GM19452 (cell line): ENCODE results near the gene CHN2.
"Not testable (repeated sequence)": the region's sequence is repeated elsewhere in the genome, so short reads cannot be mapped to it uniquely, and the experiment has no call there.

Experiments
- ATAC-seq: cut with Tn5 transposase; IDR thresholded peaks from one replicate; pipeline ENCODE4 v1.9.1; 2021; ENCODE audit not compliant: unreplicated experiment

Gene CHN2

GRCh38 chr7:29255199-29255878 is 60.8 kb downstream of the CHN2 start:
- no peak for ATAC-seq

- ATAC-seq: no peak
Measured at GRCh38 chr7:29255906-29256692, 61.5 kb downstream of the CHN2 start.

GRCh38 chr7:29256693-29257002 is 62.1 kb downstream of the CHN2 start:
- no peak for ATAC-seq

GRCh38 chr7:29258951-29259350 is 64.4 kb downstream of the CHN2 start:
- ATAC-seq: no peak

GRCh38 chr7:29262191-29262917 is 67.8 kb downstream of the CHN2 start:
- ATAC-seq: no peak

- not testable (repeated sequence) for ATAC-seq
Measured at GRCh38 chr7:29263601-29264207, 69.1 kb downstream of the CHN2 start.

GRCh38 chr7:29265208-29265923 is 70.8 kb downstream of the CHN2 start:
- no peak for ATAC-seq

- ATAC-seq: no peak
Measured at GRCh38 chr7:29269935-29270334, 75.4 kb downstream of the CHN2 start.

GRCh38 chr7:29270594-29271318 is 76.2 kb downstream of the CHN2 start:
- ATAC-seq: no peak

- no peak for ATAC-seq
Measured at GRCh38 chr7:29271319-29271658, 76.7 kb downstream of the CHN2 start.

- ATAC-seq: no peak
Measured at GRCh38 chr7:29272057-29272456, 77.5 kb downstream of the CHN2 start.

GRCh38 chr7:29274146-29275017 is 79.8 kb downstream of the CHN2 start:
- ATAC-seq: no peak

- no peak for ATAC-seq
Measured at GRCh38 chr7:29275018-29275318, 80.4 kb downstream of the CHN2 start.

- no peak for ATAC-seq
Measured at GRCh38 chr7:29275493-29275892, 80.9 kb downstream of the CHN2 start.

GRCh38 chr7:29276199-29276598 is 81.6 kb downstream of the CHN2 start:
- ATAC-seq: no peak

- no peak for ATAC-seq
Measured at GRCh38 chr7:29276806-29277205, 82.2 kb downstream of the CHN2 start.

GRCh38 chr7:29277436-29278215 is 83.1 kb downstream of the CHN2 start:
- no peak for ATAC-seq

- no peak for ATAC-seq
Measured at GRCh38 chr7:29278337-29279069, 83.9 kb downstream of the CHN2 start.
